PC-9 (cell line): ENCODE measurements around the gene RREB1. TPM values are rescaled to one million over a fixed set of nuclear protein-coding genes. Genes with fewer than 3 reads are reported as not detected.

Experiments
- BruUV-seq: library from RNA; stranded (reverse); fragments of 400-500 nt; replicated peaks from 2 replicates; lab custom pipeline; 2021; lab: Mats Ljungman, UMichigan
- CTCF ChIA-PET: fragments of 300-600 bp; sonication (Branson Sonifier 250); formaldehyde crosslinking; loops from one replicate; lab custom pipeline; 2022; ENCODE audit warnings: antibody characterized with exemption; lab: Charles Lee
- POLR2A ChIA-PET: fragments of 300-600 bp; sonication (Branson Sonifier 250); formaldehyde crosslinking; loops from one replicate; lab custom pipeline; 2022; ENCODE audit warnings: antibody characterized with exemption; ENCODE audit not compliant: unreplicated experiment; lab: Charles Lee
- DNase-seq, 2 experiments: peaks; one replicate each; pipeline versions ENCODE4 v3.0.0 to v3.0.0-alpha.2; 2015 to 2022; ENCODE audit warnings: mixed read lengths in 1 of 2
- H2AFZ ChIP-seq: fragments of 200-600 bp; sonication (generic); 2 replicates; pipeline ENCODE4 v1.8.1; 2017; ENCODE audit warnings: antibody characterized with exemption
- H3F3A ChIP-seq: fragments of 200-600 bp; sonication (generic); 2 replicates; pipeline ENCODE4 v1.8.1; 2017; ENCODE audit warnings: antibody characterized with exemption, mild to moderate bottlenecking, low read depth; ENCODE audit not compliant: insufficient read depth
- H3K27ac ChIP-seq: fragments of 200-600 bp; sonication (generic); 2 replicates; pipeline ENCODE4 v1.6.1; 2016; ENCODE audit warnings: mixed run types
- H3K27me3 ChIP-seq: fragments of 200-600 bp; sonication (generic); 2 replicates; pipeline ENCODE4 v1.6.1; 2016; ENCODE audit warnings: low read depth, mixed run types; ENCODE audit not compliant: insufficient read depth
- H3K36me3 ChIP-seq: fragments of 200-600 bp; sonication (generic); 2 replicates; pipeline ENCODE4 v1.6.1; 2016; ENCODE audit warnings: low read depth, mixed run types
- H3K4me1 ChIP-seq: fragments of 200-600 bp; sonication (generic); replicated peaks from 2 replicates; pipeline ENCODE4 v1.6.1; 2016; ENCODE audit warnings: mixed run types; ENCODE audit not compliant: insufficient read depth
- H3K4me2 ChIP-seq: fragments of 200-600 bp; sonication (generic); 2 replicates; pipeline ENCODE4 v1.6.1; 2017; ENCODE audit warnings: mixed run types
- H3K4me3 ChIP-seq: fragments of 200-600 bp; sonication (generic); 2 replicates; pipeline ENCODE4 v1.6.1; 2016; ENCODE audit warnings: mixed run types
- H3K79me2 ChIP-seq: fragments of 200-600 bp; sonication (generic); 2 replicates; pipeline ENCODE4 v1.6.1; 2017; ENCODE audit warnings: low read depth, mixed run types
- H3K9me2 ChIP-seq: fragments of 200-600 bp; sonication (generic); 2 replicates; pipeline ENCODE4 v1.8.1; 2017; ENCODE audit warnings: mild to moderate bottlenecking; ENCODE audit not compliant: insufficient read depth
- H3K9me3 ChIP-seq: fragments of 200-600 bp; sonication (generic); 2 replicates; pipeline ENCODE4 v1.8.1; 2016; ENCODE audit warnings: low read depth; ENCODE audit not compliant: insufficient read depth
- H4K20me1 ChIP-seq: fragments of 200-600 bp; sonication (generic); 2 replicates; pipeline ENCODE4 v1.8.1; 2017; ENCODE audit not compliant: insufficient read depth
- EZH2 ChIP-seq: fragments of 200-600 bp; sonication (generic); IDR thresholded peaks from 2 replicates; pipeline ENCODE4 v1.8.0; 2017; ENCODE audit warnings: antibody characterized with exemption, low read depth
- intact Hi-C: fragments of 100-400 bp; cut with micrococcal nuclease; formaldehyde crosslinking; loops from one replicate; pipeline ENCODE4 v1.10.0; 2022; ENCODE audit not compliant: unreplicated experiment
- total RNA-seq: library from RNA; stranded (reverse); gene quantifications from 2 replicates; pipeline ENCODE4 v1.2.3, GENCODE V29; 2021
- TF ChIP-seq, protein P1 (sequence below): fragments of 200-600 bp; sonication (generic); conservative IDR thresholded peaks from 2 replicates; pipeline ENCODE4 v1.6.1; 2017; ENCODE audit warnings: mixed run types, antibody characterized with exemption, mild to moderate bottlenecking, moderate library complexity

The RREB1 gene
- total RNA-seq, 1 experiment from 2014 or later: 38.4 TPM

DNA sequence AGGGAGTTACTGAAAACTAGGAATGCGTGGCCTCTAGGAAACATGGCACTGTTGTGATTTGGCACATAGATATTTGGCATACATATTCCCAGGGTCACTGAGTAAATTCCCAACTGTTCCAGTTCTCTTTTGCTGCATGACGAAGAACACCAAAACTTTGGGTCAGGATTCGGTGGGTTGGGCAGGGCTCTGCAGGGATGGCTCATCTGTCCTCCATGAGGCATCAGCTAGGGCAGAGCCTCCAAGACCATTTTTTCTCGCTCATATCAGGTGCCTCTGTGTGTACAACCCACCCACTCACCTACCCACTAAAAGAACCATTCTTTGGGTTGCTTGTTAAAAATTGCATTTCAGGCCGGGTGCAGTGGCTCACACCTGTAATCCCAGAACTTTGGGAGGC is 148.2 kb downstream of the RREB1 start:
- ChIA-PET POLR2A (no interaction called here), CTCF (interaction anchor here (0.6 kb wide), 1 partner anchor 579 kb away, joined by 5 read pairs; no protein-coding TSS in a partner anchor)
- Histone ChIP-seq H3K4me2 (no peak overlapping the region), H3K27ac (no peak overlapping the region), H3K4me3 (no peak overlapping the region), H3K9me2 (no peaks in the 10 kb centered on the region), H3K79me2 (no peaks in the 10 kb centered on the region), H3K36me3 (no peaks in the 10 kb centered on the region), H3K4me1 (peaks cover 7% of the 10 kb centered on the region), H2AFZ (no peak overlapping the region), H4K20me1 (no peaks in the 10 kb centered on the region; the same call in 1 of the 2 replicates), H3K27me3 (no peaks in the 10 kb centered on the region), H3F3A (no peaks in the 10 kb centered on the region), H3K9me3 (no peaks in the 10 kb centered on the region)
- BruUV-seq: TSS peak; percentile 12
- intact Hi-C loops: no loop called here
- no peak for DNase-seq
- TF ChIP-seq, protein P1, sequence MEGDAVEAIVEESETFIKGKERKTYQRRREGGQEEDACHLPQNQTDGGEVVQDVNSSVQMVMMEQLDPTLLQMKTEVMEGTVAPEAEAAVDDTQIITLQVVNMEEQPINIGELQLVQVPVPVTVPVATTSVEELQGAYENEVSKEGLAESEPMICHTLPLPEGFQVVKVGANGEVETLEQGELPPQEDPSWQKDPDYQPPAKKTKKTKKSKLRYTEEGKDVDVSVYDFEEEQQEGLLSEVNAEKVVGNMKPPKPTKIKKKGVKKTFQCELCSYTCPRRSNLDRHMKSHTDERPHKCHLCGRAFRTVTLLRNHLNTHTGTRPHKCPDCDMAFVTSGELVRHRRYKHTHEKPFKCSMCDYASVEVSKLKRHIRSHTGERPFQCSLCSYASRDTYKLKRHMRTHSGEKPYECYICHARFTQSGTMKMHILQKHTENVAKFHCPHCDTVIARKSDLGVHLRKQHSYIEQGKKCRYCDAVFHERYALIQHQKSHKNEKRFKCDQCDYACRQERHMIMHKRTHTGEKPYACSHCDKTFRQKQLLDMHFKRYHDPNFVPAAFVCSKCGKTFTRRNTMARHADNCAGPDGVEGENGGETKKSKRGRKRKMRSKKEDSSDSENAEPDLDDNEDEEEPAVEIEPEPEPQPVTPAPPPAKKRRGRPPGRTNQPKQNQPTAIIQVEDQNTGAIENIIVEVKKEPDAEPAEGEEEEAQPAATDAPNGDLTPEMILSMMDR: no peak
- no peak for TF ChIP-seq EZH2

DNA sequence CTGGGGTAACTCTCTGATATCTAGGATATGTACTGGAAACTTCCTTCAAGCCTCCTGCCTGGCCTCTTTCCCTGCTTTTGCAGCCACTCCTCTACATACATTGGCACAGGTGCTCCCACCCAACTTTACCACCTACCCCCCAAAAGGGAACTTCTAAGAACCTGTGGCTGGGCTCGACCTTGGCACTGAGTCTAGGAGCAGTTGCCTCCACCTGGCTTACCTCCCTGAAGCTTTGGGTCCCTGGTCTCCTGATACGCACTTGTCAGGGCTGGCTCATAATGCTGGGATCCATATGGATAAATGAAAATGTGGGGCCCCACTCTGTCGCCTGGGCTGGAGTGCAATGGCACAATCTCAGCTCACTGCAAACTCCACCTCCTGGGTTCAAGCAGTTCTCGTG is 149.0 kb downstream of the RREB1 start:
- H4K20me1 ChIP-seq: no peaks in the 10 kb centered on the region; the same call in 1 of the 2 replicates
- POLR2A ChIA-PET: no interaction called here
- H2AFZ ChIP-seq: no peak overlapping the region
- intact Hi-C loops: no loop called here
- H3K4me3 ChIP-seq: no peak overlapping the region
- CTCF ChIA-PET: no interaction called here
- H3F3A ChIP-seq: no peaks in the 10 kb centered on the region
- no peaks in the 10 kb centered on the region for H3K79me2 ChIP-seq
- no peak overlapping the region for H3K27ac ChIP-seq
- H3K9me2 ChIP-seq: no peaks in the 10 kb centered on the region
- TF ChIP-seq, protein P1: no peak
- no peak for TF ChIP-seq EZH2
- peaks cover 7% of the 10 kb centered on the region for H3K4me1 ChIP-seq
- no peaks in the 10 kb centered on the region for H3K9me3 ChIP-seq
- no TSS peak for BruUV-seq
- no peaks in the 10 kb centered on the region for H3K27me3 ChIP-seq
- H3K36me3 ChIP-seq: no peaks in the 10 kb centered on the region
- no peak for DNase-seq
- no peak overlapping the region for H3K4me2 ChIP-seq

DNA sequence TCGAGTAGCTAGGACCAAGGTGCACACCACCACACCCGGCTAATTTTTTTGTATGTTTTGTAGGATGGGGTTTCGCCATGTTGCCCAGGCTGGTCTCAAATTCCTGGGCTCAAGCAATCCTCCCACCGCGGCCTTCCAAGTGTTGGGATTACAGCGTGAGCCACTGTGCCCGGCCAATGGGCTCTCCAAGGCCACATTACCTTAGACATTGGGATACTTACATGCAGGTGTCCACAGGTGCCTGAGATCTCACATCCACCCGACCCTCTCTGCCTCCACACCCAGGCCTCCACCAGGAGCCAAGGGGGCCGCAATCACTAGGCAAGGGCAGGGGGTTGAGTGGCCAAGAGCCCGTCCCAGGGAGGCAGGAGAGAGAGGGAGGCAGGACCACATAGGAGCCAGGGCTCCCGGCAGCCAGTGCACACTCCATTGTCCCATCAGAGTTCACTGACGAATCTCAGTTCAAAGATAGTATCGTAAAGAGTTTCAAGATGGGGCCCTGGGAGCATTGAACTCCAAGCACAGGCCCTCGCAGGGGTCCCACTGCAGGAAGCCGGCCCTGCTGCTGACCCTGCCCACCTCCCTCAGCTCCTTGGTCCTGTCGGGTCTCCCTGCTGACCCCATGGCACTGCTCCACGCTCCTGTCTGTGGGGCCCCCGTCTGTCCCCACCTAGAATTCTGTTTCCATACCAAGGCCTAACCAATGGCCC is 149.9 kb downstream of the RREB1 start:
- no peaks in the 10 kb centered on the region for H3K9me3 ChIP-seq
- H3K27me3 ChIP-seq: no peaks in the 10 kb centered on the region
- TF ChIP-seq, protein P1: no peak
- no peak for TF ChIP-seq EZH2
- no TSS peak for BruUV-seq
- no peak overlapping the region for H3K27ac ChIP-seq
- DNase-seq: no peak
- no peak overlapping the region for H3K4me2 ChIP-seq
- ChIA-PET POLR2A (no interaction called here), CTCF (no interaction called here)
- no peaks in the 10 kb centered on the region for H3K9me2 ChIP-seq
- intact Hi-C loops: no loop called here
- H4K20me1 ChIP-seq: no peaks in the 10 kb centered on the region
- no peak overlapping the region for H3K4me3 ChIP-seq
- no peaks in the 10 kb centered on the region for H3K79me2 ChIP-seq
- no peaks in the 10 kb centered on the region for H3K36me3 ChIP-seq
- peaks cover 7% of the 10 kb centered on the region for H3K4me1 ChIP-seq
- no peaks in the 10 kb centered on the region for H3F3A ChIP-seq
- H2AFZ ChIP-seq: no peak overlapping the region
